ENCODE data around the gene DYRK1A.

DYRK1A gene

GRCh38 chr21:37478794-37479193 lies 112.2 kb downstream of the DYRK1A start:
- no peaks in the 10 kb centered on the region for H3K9me2 ChIP-seq (replicated peaks; ENCODE audit: low read depth, low read length)
- no peaks in the 10 kb centered on the region for H3F3A ChIP-seq (ENCODE audit: low read depth)
- TF ChIP-seq EZH2phosphoT487 (IDR thresholded peaks at IDR 0.05; ENCODE audit: borderline replicate concordance) (no peak), CTCF (conservative IDR thresholded peaks at IDR 0.05; ENCODE audit: low read length) (no peak)
- H3K36me3 ChIP-seq (ENCODE audit: insufficient read depth, low read length) = peaks cover 54% of the 10 kb centered on the region
- H3K79me2 ChIP-seq (ENCODE audit: insufficient read depth, low read length) = peaks cover 83% of the 10 kb centered on the region
- H3K4me1 ChIP-seq (ENCODE audit: insufficient read depth, low read length, poor library complexity, severe bottlenecking) = no peaks in the 10 kb centered on the region
- H3K4me2 ChIP-seq (ENCODE audit: low read depth, low read length, poor library complexity, severe bottlenecking) = no peak overlapping the region
- no peak overlapping the region for H2AFZ ChIP-seq (ENCODE audit: low read length)
- peaks cover 68% of the 10 kb centered on the region for H4K20me1 ChIP-seq (ENCODE audit: insufficient read depth, low read length, poor library complexity, severe bottlenecking)
- no peak overlapping the region for H3K9ac ChIP-seq (ENCODE audit: low read depth, low read length, poor library complexity, severe bottlenecking)
- H3K4me3 ChIP-seq (ENCODE audit: low read length, poor library complexity, severe bottlenecking) = no peak overlapping the region
- no peaks in the 10 kb centered on the region for H3K27me3 ChIP-seq (ENCODE audit: insufficient read depth, low read length, poor library complexity, severe bottlenecking)
- H3K9me3 ChIP-seq (ENCODE audit: insufficient read depth, low read depth, low read length) = no peaks in the 10 kb centered on the region

GRCh38 chr21:37483776-37484175 lies 117.2 kb downstream of the DYRK1A start:
- peaks cover 80% of the 10 kb centered on the region for H3K36me3 ChIP-seq (ENCODE audit: insufficient read depth, low read length)

GRCh38 chr21:37484535-37485474 lies 118.2 kb downstream of the DYRK1A start:
- Histone ChIP-seq H3K36me3 (ENCODE audit: insufficient read depth, low read length) (peaks cover 82% of the 10 kb centered on the region), H3K4me1 (ENCODE audit: insufficient read depth, low read length, poor library complexity, severe bottlenecking) (no peaks in the 10 kb centered on the region), H3K79me2 (ENCODE audit: insufficient read depth, low read length) (peaks cover 34% of the 10 kb centered on the region; the same call in 1 of the 2 replicates), H3F3A (ENCODE audit: low read depth) (no peaks in the 10 kb centered on the region), H3K4me3 (ENCODE audit: low read length, poor library complexity, severe bottlenecking) (no peak overlapping the region), H3K27me3 (ENCODE audit: insufficient read depth, low read length, poor library complexity, severe bottlenecking) (no peaks in the 10 kb centered on the region), H2AFZ (ENCODE audit: low read length) (no peak overlapping the region), H4K20me1 (ENCODE audit: insufficient read depth, low read length, poor library complexity, severe bottlenecking) (peaks cover 26% of the 10 kb centered on the region), H3K9me2 (replicated peaks; ENCODE audit: low read depth, low read length) (no peaks in the 10 kb centered on the region), H3K9ac (ENCODE audit: low read depth, low read length, poor library complexity, severe bottlenecking) (no peak overlapping the region), H3K4me2 (ENCODE audit: low read depth, low read length, poor library complexity, severe bottlenecking) (no peak overlapping the region), H3K9me3 (ENCODE audit: insufficient read depth, low read depth, low read length) (no peaks in the 10 kb centered on the region)
- TF ChIP-seq EZH2phosphoT487 (IDR thresholded peaks at IDR 0.05; ENCODE audit: borderline replicate concordance) = no peak
- TF ChIP-seq CTCF (conservative IDR thresholded peaks at IDR 0.05; ENCODE audit: low read length) = no peak

More at GRCh38 chr21:37483776-37484175, 117.2 kb downstream of the DYRK1A start:
- Histone ChIP-seq H3K4me2 (ENCODE audit: low read depth, low read length, poor library complexity, severe bottlenecking) (no peak overlapping the region), H4K20me1 (ENCODE audit: insufficient read depth, low read length, poor library complexity, severe bottlenecking) (peaks cover 24% of the 10 kb centered on the region), H3K4me3 (ENCODE audit: low read length, poor library complexity, severe bottlenecking) (no peak overlapping the region), H3K9me3 (ENCODE audit: insufficient read depth, low read depth, low read length) (no peaks in the 10 kb centered on the region), H3K27me3 (ENCODE audit: insufficient read depth, low read length, poor library complexity, severe bottlenecking) (no peaks in the 10 kb centered on the region), H3K9me2 (replicated peaks; ENCODE audit: low read depth, low read length) (no peaks in the 10 kb centered on the region), H3K79me2 (ENCODE audit: insufficient read depth, low read length) (peaks cover 45% of the 10 kb centered on the region), H2AFZ (ENCODE audit: low read length) (no peak overlapping the region), H3F3A (ENCODE audit: low read depth) (no peaks in the 10 kb centered on the region), H3K9ac (ENCODE audit: low read depth, low read length, poor library complexity, severe bottlenecking) (no peak overlapping the region), H3K4me1 (ENCODE audit: insufficient read depth, low read length, poor library complexity, severe bottlenecking) (no peaks in the 10 kb centered on the region)
- TF ChIP-seq CTCF (conservative IDR thresholded peaks at IDR 0.05; ENCODE audit: low read length) = no peak
- TF ChIP-seq EZH2phosphoT487 (IDR thresholded peaks at IDR 0.05; ENCODE audit: borderline replicate concordance) = no peak
